HEK293 (cell line): ENCODE results near the gene SYNM.

ENCODE experiments used
- CTCF ChIP-seq: fragments of 450-650 bp; formaldehyde crosslinking; IDR thresholded peaks from 2 replicates; pipeline ENCODE4 v1.5.1; 2016; ENCODE audit warnings: missing biosample characterization, missing genetic modification characterization
- TRIM28 ChIP-seq: IDR thresholded peaks from 2 replicates; pipeline ENCODE4 v1.6.1; 2011; ENCODE audit warnings: low read length, control low read depth, borderline replicate concordance
- YY1 ChIP-seq: fragments of 450-650 bp; formaldehyde crosslinking; IDR thresholded peaks from 2 replicates; pipeline ENCODE4 v1.5.1; 2018; ENCODE audit warnings: missing biosample characterization, missing genetic modification characterization
- ZNF169 ChIP-seq: fragments of 450-650 bp; formaldehyde crosslinking; IDR thresholded peaks from 2 replicates; pipeline ENCODE4 v1.5.1; 2016; ENCODE audit warnings: missing biosample characterization, missing genetic modification characterization
- ZNF513 ChIP-seq: fragments of 450-650 bp; IDR thresholded peaks from 2 replicates; pipeline ENCODE4 v1.5.1; 2018; ENCODE audit warnings: missing biosample characterization, missing genetic modification characterization
- ZNF624 ChIP-seq: fragments of 450-650 bp; formaldehyde crosslinking; IDR thresholded peaks from 2 replicates; pipeline ENCODE4 v1.5.1; 2017; ENCODE audit warnings: missing biosample characterization, missing genetic modification characterization

GRCh38 chr15:99096173-99096893 is 8.5 kb upstream of the SYNM start:
- TF ChIP-seq CTCF (tag by site-specific recombination) (no peak), ZNF624 (no peak), ZNF169 (tag by site-specific recombination) (no peak), YY1 (no peak), TRIM28 (no peak), ZNF513 (no peak)
